Testis (tissue), 3 donors: ENCODE data around the gene CHRNB2. TPM values are rescaled to one million over a fixed set of nuclear protein-coding genes. Genes with fewer than 3 reads are reported as not detected.

Experiments used
- DNase-seq: peaks from one replicate; pipeline ENCODE4 v3.0.0-alpha.2; 2019
- H3K27ac ChIP-seq, 2 donors: fragments of 200-600 bp; sonication (generic); one replicate each; pipeline ENCODE4 v1.5.1; 2019
- H3K27me3 ChIP-seq: fragments of 200-600 bp; sonication (generic); one replicate; pipeline ENCODE4 v1.5.1; 2019
- H3K36me3 ChIP-seq: fragments of 200-600 bp; sonication (generic); one replicate; pipeline ENCODE4 v1.5.1; 2017; ENCODE audit warnings: low read depth; ENCODE audit errors: missing control alignments
- H3K4me1 ChIP-seq: fragments of 200-600 bp; sonication (generic); one replicate; pipeline ENCODE4 v1.5.1; 2019
- H3K4me3 ChIP-seq, 2 donors: fragments of 200-600 bp; sonication (generic); one replicate each; pipeline ENCODE4 v1.5.1; 2017 to 2019
- H3K9me3 ChIP-seq: fragments of 200-600 bp; sonication (generic); one replicate; pipeline ENCODE4 v1.5.1; 2017
- POLR2A ChIP-seq: fragments of 450-650 bp; IDR thresholded peaks from one replicate; pipeline ENCODE4 v1.6.1; 2017; ENCODE audit warnings: antibody characterized with exemption, mild to moderate bottlenecking, moderate library complexity
- WGBS, 2 donors: methylation state at CpG; one replicate each; pipeline ENCODE4 v1.1.5; 2018; 5-methylcytosine and 5-hydroxymethylcytosine counted together
- intact Hi-C: fragments of 100-400 bp; cut with DNase I; formaldehyde crosslinking; loops from one replicate; pipeline ENCODE4 v1.15.1; 2023; ENCODE audit warnings: low total_unique reads
- polyA plus RNA-seq: library from polyadenylated mRNA; stranded (reverse); fragments of 350-450 nt; fragmentation: Illumina TruSeq; extraction: RNeasy Lipid Tissue Mini Kit (QIAGEN cat#74804); gene quantifications from one replicate; pipeline ENCODE4 v1.2.3, GENCODE V29; 2014; ENCODE audit warnings: low read depth, low replicate concordance; ENCODE audit not compliant: insufficient read depth
- total RNA-seq, 2 donors: library from RNA; depleted of rRNA; stranded (reverse); fragments of >200 nt; gene quantifications; one replicate each; pipeline ENCODE4 v1.2.3, GENCODE V29; 2016
- TF ChIP-seq, protein P1 (sequence below), 3 experiments: fragments of 450-650 bp in 2 of 3; fragments of 200-600 bp in 1 of 3; sonication (generic) in 1 of 3; IDR thresholded peaks; one replicate each; pipeline ENCODE4 v1.5.1; 2016 to 2019; ENCODE audit warnings: antibody characterized with exemption in 3 of 3, mild to moderate bottlenecking in 2 of 3, moderate library complexity in 1 of 3

CHRNB2 gene
- total and polyA plus RNA-seq, 3 donors from 2014 or later = 1.2 to 1.3 (median 1.3) TPM

DNA sequence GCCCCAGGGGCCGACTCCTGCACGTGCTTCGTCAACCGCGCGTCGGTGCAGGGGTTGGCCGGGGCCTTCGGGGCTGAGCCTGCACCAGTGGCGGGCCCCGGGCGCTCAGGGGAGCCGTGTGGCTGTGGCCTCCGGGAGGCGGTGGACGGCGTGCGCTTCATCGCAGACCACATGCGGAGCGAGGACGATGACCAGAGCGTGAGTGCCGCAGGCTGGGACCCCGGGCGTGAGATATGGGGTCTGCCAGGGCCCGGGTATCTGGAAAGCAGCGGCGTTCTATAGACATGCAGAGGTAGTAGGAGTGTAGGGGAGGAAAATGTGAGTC, 4.3 kb downstream of the CHRNB2 start:
- H3K27ac ChIP-seq = no peak overlapping the region
- DNase-seq = no peak
- peak overlapping the region in 1 of 2 donors; percentile 17 for H3K4me3 ChIP-seq
- peaks cover 6% of the 10 kb centered on the region for H3K4me1 ChIP-seq
- no peaks in the 10 kb centered on the region for H3K36me3 ChIP-seq
- intact Hi-C loops = no loop called here
- H3K9me3 ChIP-seq = no peaks in the 10 kb centered on the region
- H3K27me3 ChIP-seq = no peaks in the 10 kb centered on the region
- WGBS, 2 donors = 70 to 83% methylated on average over 9 to 29 of the region's 29 CpGs
- TF ChIP-seq POLR2A = no peak
- TF ChIP-seq, protein P1, sequence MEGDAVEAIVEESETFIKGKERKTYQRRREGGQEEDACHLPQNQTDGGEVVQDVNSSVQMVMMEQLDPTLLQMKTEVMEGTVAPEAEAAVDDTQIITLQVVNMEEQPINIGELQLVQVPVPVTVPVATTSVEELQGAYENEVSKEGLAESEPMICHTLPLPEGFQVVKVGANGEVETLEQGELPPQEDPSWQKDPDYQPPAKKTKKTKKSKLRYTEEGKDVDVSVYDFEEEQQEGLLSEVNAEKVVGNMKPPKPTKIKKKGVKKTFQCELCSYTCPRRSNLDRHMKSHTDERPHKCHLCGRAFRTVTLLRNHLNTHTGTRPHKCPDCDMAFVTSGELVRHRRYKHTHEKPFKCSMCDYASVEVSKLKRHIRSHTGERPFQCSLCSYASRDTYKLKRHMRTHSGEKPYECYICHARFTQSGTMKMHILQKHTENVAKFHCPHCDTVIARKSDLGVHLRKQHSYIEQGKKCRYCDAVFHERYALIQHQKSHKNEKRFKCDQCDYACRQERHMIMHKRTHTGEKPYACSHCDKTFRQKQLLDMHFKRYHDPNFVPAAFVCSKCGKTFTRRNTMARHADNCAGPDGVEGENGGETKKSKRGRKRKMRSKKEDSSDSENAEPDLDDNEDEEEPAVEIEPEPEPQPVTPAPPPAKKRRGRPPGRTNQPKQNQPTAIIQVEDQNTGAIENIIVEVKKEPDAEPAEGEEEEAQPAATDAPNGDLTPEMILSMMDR (IDR thresholded peaks at IDR 0.05) = no peak

DNA sequence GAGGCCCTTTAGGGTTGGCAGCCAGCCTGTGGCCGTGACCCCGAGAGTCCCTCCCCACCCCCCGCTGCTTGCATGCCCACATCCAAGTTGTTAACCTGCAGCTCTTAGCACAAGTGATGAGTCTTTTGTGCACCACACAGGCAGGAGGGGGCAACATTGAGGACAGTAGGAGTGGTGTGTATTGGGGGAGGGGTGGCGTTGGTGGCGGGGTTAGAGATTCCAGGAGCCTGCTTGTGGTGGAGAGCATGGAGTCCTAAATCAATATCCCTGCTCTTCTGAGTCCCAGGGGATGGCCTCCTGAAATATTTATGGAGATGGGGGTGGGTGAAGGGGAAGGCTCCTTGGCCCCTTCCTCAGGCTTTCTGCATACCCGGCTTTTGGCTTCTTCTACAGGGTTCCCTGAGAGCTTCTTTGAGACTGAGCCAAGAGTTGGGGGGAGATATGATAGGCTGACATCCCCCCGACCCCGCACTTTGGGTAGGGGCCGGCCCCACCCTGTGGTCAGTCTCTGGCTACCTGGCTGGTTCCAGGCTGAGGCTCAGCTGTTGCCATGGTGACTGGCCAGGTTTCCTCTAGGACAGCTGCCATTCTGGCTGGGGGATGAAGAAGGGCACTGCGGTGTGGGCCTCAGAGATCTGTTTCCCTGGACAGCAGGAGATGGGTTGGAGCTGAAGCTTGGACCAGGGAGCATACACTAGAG, 5.0 kb downstream of the CHRNB2 start:
- Histone ChIP-seq H3K9me3 (no peaks in the 10 kb centered on the region), H3K36me3 (no peaks in the 10 kb centered on the region), H3K27me3 (no peaks in the 10 kb centered on the region), H3K4me3 (no peak overlapping the region), H3K4me1 (peaks cover 7% of the 10 kb centered on the region), H3K27ac (no peak overlapping the region)
- 46 to 55% methylated on average over 3 to 10 of the region's 10 CpGs for WGBS, 2 donors
- no peak for DNase-seq
- intact Hi-C loops = no loop called here
- TF ChIP-seq, protein P1 (IDR thresholded peaks at IDR 0.05) = no peak
- TF ChIP-seq POLR2A = no peak

DNA sequence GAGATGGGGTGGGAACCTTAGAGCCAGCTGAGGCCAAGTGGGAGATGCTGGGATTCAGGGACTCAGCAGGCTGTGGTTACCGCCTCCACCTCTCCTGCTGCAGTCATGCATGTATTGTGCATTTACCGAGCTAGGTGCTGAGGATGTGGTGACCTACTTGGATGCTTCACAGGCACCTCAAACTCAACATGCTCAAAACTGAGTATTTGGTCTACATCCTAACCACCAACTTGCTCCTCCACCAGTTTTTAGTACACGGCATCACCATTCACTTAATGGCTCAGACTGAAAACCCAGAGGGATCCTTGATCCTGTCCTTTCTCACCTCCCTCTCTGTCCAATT, 5.6 kb downstream of the CHRNB2 start:
- Histone ChIP-seq H3K9me3 (no peaks in the 10 kb centered on the region), H3K27ac (no peak overlapping the region), H3K36me3 (no peaks in the 10 kb centered on the region), H3K4me1 (peaks cover 9% of the 10 kb centered on the region), H3K4me3 (no peak overlapping the region), H3K27me3 (no peaks in the 10 kb centered on the region)
- 80 to 93% methylated on average over 2 to 3 of the region's 3 CpGs for WGBS, 2 donors
- intact Hi-C loops = no loop called here
- TF ChIP-seq, protein P1 (IDR thresholded peaks at IDR 0.05) = no peak
- TF ChIP-seq POLR2A = no peak
- DNase-seq = no peak

DNA sequence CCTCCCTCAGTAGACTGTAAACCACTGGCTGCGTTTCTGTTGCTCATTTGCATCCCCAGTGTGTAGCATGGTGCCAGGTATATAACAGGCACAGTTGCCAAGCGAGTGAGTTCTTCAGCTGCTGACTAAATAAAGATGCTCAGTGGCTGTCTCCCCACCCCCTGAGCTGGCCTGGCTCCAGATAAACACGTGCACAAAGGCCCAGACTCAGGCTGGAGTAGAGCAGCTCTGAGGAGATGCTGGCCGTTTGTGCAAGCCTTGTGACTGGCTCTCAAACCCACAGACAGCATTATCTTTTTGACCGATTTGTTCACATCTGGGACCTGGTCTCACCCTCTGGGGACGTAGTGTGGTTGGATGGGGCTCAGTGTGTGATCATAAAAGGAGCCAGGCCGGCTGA, 7.1 kb downstream of the CHRNB2 start:
- Histone ChIP-seq H3K27ac (no peak overlapping the region), H3K9me3 (no peaks in the 10 kb centered on the region), H3K4me1 (peaks cover 10% of the 10 kb centered on the region), H3K4me3 (no peak overlapping the region), H3K27me3 (no peaks in the 10 kb centered on the region), H3K36me3 (no peaks in the 10 kb centered on the region)
- 43 to 44% methylated on average over 6 to 7 of the region's 7 CpGs for WGBS, 2 donors
- TF ChIP-seq, protein P1 (IDR thresholded peaks at IDR 0.05) = no peak
- no peak for TF ChIP-seq POLR2A
- intact Hi-C loops = no loop called here
- DNase-seq = no peak
